ENCODE data around the gene SPOPL.
"Not testable (repeated sequence)": the region's sequence is repeated elsewhere in the genome, so short reads cannot be mapped to it uniquely, and the experiment has no call there.

SPOPL gene

DNA sequence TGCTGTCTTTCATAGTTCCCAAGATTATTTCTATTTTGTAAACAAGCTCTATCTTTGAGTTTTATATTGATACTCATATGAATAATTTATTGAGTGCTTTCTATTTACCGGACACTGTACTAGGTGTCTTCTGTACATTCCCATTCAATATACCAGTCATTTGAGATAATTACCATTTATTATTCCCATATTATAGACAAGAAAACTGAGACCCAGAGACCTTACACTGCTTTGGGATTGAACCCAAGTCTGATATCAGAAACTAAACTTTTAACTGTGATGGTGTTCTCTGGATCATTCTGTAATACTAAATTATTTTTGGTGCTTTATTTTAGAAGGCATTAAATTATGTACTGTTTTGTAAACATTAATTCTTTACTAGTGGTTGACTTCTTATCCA lies 17.3 kb downstream of the SPOPL start:
- no peak overlapping the region for H3K4me3 ChIP-seq (ENCODE audit: low read length)
- H3K27me3 ChIP-seq (ENCODE audit: insufficient read depth, low read length): no peaks in the 10 kb centered on the region
- no peaks in the 10 kb centered on the region for H3K36me3 ChIP-seq (ENCODE audit: insufficient read depth, low read length)
- peaks cover 3% of the 10 kb centered on the region for H3K9me3 ChIP-seq (ENCODE audit: low read length)
- H3K4me1 ChIP-seq (ENCODE audit: insufficient read depth, low read length): no peaks in the 10 kb centered on the region
- no peak overlapping the region for H2AFZ ChIP-seq (ENCODE audit: low read depth, low read length)

DNA sequence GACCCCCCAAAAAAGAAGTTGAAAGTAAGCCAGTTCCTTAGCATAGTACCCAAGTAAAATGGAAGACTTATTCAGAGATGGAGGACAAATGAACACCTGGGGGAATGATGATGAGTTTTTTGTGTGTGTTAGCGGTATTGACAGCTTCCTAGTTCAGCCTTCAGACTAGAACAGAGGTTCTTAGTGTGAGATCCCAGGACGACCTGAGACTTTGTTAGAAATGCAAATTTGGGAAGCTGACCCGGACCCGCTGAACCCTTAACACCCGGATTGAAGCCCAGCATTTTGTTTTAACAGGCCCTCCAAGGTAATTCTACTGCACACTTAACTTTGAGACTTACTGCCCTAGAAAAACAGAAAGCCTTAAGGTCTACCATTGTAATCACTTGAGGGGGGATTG lies 20.3 kb downstream of the SPOPL start:
- Histone ChIP-seq H3K9me3 (ENCODE audit: low read length) (peaks cover 11% of the 10 kb centered on the region), H3K27me3 (ENCODE audit: insufficient read depth, low read length) (no peaks in the 10 kb centered on the region), H2AFZ (ENCODE audit: low read depth, low read length) (no peak overlapping the region), H3K4me3 (ENCODE audit: low read length) (no peak overlapping the region), H3K4me1 (ENCODE audit: insufficient read depth, low read length) (no peaks in the 10 kb centered on the region), H3K36me3 (ENCODE audit: insufficient read depth, low read length) (peaks cover 3% of the 10 kb centered on the region)

DNA sequence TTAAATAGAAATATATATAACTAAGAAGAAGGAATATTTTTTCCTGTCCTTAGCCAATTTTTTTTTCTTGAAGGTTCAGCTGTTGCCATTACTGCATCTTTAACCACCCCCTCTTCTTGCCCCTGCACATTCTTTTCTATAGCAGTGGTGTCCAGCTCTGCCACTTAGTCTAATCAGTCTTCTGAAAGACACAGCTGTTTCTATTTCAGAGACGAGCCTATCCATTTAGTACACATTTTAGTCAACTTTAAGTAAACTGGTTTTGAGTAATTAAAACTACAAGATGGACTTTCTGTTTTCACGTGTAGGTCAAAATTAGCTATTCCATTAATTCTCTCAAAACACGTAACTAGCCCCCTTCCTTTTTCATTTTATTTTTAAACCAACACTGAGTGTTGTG lies 21.0 kb downstream of the SPOPL start:
- no peak overlapping the region for H2AFZ ChIP-seq (ENCODE audit: low read depth, low read length)
- H3K9me3 ChIP-seq (ENCODE audit: low read length): peaks cover 11% of the 10 kb centered on the region
- H3K36me3 ChIP-seq (ENCODE audit: insufficient read depth, low read length): peaks cover 3% of the 10 kb centered on the region
- H3K27me3 ChIP-seq (ENCODE audit: insufficient read depth, low read length): no peaks in the 10 kb centered on the region
- H3K4me3 ChIP-seq (ENCODE audit: low read length): no peak overlapping the region
- no peaks in the 10 kb centered on the region for H3K4me1 ChIP-seq (ENCODE audit: insufficient read depth, low read length)

DNA sequence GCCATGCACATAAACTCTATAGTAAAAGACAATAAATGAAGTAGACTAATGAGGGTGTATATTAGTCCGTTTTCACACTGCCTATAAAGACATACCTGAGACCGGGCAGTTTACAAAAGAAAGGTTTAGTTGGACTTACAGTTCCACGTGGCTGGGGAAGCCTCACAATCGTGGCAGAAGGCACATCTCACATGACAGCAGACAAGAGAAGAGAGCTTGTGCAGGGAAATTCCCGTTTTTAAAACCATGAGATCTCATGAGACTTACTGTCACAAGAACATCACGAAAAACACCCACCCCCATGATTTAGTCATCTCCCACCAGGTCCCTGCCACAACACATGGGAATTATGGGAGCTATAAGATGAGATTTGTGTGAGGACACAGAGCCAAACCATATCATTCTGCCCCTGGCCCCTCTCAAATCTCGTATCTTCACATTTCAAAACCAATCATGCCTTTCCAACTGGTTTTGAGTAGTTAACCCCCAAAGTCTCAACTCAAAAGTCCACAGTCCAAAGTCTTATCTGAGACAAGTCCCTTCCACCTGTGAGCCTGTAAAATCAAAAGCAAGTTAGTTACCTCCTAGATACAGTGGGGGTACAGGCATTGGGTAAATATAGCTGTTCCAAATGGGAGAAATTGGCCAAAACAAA lies 21.6 kb downstream of the SPOPL start:
- H3K4me1 ChIP-seq (ENCODE audit: insufficient read depth, low read length); H3K27me3 ChIP-seq (ENCODE audit: insufficient read depth, low read length); H3K4me3 ChIP-seq (ENCODE audit: low read length); H2AFZ ChIP-seq (ENCODE audit: low read depth, low read length); H3K36me3 ChIP-seq (ENCODE audit: insufficient read depth, low read length): not testable (repeated sequence)
- H3K9me3 ChIP-seq (ENCODE audit: low read length): peaks cover 11% of the 10 kb centered on the region

DNA sequence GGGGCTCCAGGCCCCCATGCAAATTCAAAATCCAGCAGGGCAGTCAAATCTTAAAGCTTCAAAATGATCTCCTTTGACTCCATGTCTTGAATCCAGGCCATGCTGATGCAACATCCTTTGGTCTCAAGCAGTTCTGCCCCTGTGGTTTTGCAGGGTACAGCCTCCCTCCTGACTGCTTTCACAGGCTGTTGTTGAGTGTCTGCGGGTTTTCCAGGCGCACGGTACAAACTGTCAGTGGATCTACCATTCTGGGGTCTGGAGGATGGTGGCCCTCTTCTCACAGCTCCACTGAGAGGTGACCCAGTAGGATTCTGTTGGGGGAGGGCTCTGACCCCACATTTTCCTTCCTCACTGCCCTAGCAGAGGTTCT lies 22.1 kb downstream of the SPOPL start:
- not testable (repeated sequence) for H3K36me3 ChIP-seq (ENCODE audit: insufficient read depth, low read length); H3K4me1 ChIP-seq (ENCODE audit: insufficient read depth, low read length); H2AFZ ChIP-seq (ENCODE audit: low read depth, low read length); H3K4me3 ChIP-seq (ENCODE audit: low read length); H3K27me3 ChIP-seq (ENCODE audit: insufficient read depth, low read length)
- peaks cover 11% of the 10 kb centered on the region for H3K9me3 ChIP-seq (ENCODE audit: low read length)

DNA sequence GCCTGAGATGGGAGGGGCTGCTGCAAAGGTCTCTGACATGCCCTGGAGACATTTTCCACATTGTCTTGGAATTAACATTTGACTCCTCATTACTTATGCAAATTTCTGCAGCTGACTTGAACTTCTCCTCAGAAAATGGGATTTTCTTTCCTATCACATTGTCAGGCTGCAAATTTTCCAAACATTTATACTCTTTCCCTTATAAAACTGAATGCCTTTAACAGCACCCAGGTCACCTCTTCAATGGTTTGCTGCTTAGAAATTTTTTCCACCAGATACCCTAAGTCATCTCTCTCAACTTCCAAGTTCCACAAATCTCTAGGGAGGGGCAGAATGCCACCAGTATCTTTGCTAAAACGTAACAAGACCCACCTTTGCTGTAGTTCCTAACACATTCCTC lies 22.8 kb downstream of the SPOPL start:
- peaks cover 11% of the 10 kb centered on the region for H3K9me3 ChIP-seq (ENCODE audit: low read length)
- H3K27me3 ChIP-seq (ENCODE audit: insufficient read depth, low read length); H3K36me3 ChIP-seq (ENCODE audit: insufficient read depth, low read length); H2AFZ ChIP-seq (ENCODE audit: low read depth, low read length); H3K4me1 ChIP-seq (ENCODE audit: insufficient read depth, low read length); H3K4me3 ChIP-seq (ENCODE audit: low read length): not testable (repeated sequence)

DNA sequence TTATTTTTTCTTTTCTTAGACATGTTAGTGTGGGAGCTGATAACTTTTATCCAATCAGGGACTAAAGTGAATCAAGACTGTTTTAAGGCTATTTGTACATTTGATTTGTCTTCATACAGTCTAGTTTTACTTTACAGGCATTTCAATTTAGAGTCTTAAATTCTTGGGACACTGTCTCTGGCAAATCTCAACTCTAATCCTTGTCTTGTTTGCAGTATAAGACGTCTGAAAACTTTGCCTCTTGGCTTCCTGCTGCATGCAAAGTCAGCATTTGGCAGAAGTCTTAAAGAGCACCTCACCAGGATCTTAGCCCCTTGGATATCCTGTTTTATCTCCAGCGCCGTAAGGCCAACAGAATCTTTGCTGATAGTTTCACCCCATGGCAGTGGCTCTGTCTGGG lies 30.3 kb downstream of the SPOPL start:
- Histone ChIP-seq H3K4me1 (ENCODE audit: insufficient read depth, low read length) (no peaks in the 10 kb centered on the region), H3K36me3 (ENCODE audit: insufficient read depth, low read length) (peaks cover 2% of the 10 kb centered on the region), H2AFZ (ENCODE audit: low read depth, low read length) (no peak overlapping the region), H3K4me3 (ENCODE audit: low read length) (no peak overlapping the region), H3K27me3 (ENCODE audit: insufficient read depth, low read length) (no peaks in the 10 kb centered on the region), H3K9me3 (ENCODE audit: low read length) (no peaks in the 10 kb centered on the region)

DNA sequence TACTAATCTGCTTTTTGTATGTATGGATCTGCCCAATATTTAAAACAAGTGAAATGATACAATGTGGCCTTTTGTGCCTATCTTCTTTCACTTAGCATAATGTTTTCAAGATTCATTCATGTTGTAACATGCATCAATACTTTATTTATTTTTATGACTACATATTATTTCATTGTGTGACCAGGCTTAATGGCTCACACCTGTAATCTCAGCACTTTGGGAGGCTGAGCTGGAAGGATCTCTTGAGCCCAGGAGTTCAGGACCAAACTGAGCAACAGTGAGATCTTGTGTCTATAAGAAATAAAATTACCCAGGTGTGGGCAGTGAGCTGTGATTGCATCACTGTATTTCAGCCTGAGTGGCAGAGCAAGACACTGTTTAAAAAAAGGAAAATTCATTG lies 33.2 kb downstream of the SPOPL start:
- H3K4me1 ChIP-seq (ENCODE audit: insufficient read depth, low read length): no peaks in the 10 kb centered on the region
- H3K36me3 ChIP-seq (ENCODE audit: insufficient read depth, low read length): peaks cover 4% of the 10 kb centered on the region
- H3K9me3 ChIP-seq (ENCODE audit: low read length): peaks cover 3% of the 10 kb centered on the region

DNA sequence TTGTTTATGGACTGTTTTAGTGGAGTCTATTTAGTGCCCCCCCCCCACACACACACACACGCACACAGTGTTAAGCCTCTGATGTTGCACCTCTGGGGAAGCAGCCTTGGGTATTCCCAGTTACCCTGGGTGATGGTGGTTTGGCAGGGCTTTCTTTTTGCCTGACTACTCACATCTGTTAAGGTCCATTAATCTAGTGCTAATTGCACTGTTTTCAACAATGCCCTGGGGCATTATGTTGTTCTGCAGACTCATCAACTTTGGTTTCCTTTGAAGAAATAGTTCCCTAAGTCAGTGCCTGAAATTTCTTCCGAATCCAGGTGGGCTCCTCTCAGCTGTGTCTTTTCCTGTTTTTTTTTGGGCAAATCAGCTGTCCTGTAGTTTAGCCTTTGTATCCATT lies 34.7 kb downstream of the SPOPL start:
- Histone ChIP-seq H3K36me3 (ENCODE audit: insufficient read depth, low read length) (peaks cover 4% of the 10 kb centered on the region), H3K4me1 (ENCODE audit: insufficient read depth, low read length) (no peaks in the 10 kb centered on the region), H3K9me3 (ENCODE audit: low read length) (peaks cover 3% of the 10 kb centered on the region), H2AFZ (ENCODE audit: low read depth, low read length) (no peak overlapping the region), H3K27me3 (ENCODE audit: insufficient read depth, low read length) (no peaks in the 10 kb centered on the region), H3K4me3 (ENCODE audit: low read length) (no peak overlapping the region)

More for the DNA sequence above, 33.2 kb downstream of the SPOPL start:
- Histone ChIP-seq H3K27me3 (ENCODE audit: insufficient read depth, low read length) (no peaks in the 10 kb centered on the region), H3K4me3 (ENCODE audit: low read length) (no peak overlapping the region), H2AFZ (ENCODE audit: low read depth, low read length) (no peak overlapping the region)

DNA sequence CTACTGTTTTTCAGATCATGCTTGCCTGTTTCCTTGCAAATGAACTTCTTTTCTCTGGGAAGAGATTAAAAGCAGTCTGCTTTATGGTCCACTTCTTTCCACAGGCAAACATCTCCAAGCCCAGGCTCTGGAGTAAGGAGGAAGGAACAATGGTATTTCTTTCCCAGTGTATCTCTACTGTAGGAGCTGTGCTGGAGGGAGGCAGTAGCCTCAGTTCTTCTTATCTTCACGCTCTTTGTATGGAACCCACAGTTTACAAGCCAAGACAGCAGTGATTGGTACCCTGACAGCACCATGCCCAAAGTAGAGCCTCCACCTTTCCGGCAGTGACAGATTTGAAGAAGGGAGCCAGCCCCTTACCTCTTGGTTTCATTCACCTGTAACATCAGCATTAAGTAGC lies 35.2 kb downstream of the SPOPL start:
- H3K4me3 ChIP-seq (ENCODE audit: low read length): no peak overlapping the region
- no peaks in the 10 kb centered on the region for H3K27me3 ChIP-seq (ENCODE audit: insufficient read depth, low read length)
- peaks cover 3% of the 10 kb centered on the region for H3K9me3 ChIP-seq (ENCODE audit: low read length)
- peaks cover 4% of the 10 kb centered on the region for H3K36me3 ChIP-seq (ENCODE audit: insufficient read depth, low read length)
- H2AFZ ChIP-seq (ENCODE audit: low read depth, low read length): no peak overlapping the region
- no peaks in the 10 kb centered on the region for H3K4me1 ChIP-seq (ENCODE audit: insufficient read depth, low read length)

DNA sequence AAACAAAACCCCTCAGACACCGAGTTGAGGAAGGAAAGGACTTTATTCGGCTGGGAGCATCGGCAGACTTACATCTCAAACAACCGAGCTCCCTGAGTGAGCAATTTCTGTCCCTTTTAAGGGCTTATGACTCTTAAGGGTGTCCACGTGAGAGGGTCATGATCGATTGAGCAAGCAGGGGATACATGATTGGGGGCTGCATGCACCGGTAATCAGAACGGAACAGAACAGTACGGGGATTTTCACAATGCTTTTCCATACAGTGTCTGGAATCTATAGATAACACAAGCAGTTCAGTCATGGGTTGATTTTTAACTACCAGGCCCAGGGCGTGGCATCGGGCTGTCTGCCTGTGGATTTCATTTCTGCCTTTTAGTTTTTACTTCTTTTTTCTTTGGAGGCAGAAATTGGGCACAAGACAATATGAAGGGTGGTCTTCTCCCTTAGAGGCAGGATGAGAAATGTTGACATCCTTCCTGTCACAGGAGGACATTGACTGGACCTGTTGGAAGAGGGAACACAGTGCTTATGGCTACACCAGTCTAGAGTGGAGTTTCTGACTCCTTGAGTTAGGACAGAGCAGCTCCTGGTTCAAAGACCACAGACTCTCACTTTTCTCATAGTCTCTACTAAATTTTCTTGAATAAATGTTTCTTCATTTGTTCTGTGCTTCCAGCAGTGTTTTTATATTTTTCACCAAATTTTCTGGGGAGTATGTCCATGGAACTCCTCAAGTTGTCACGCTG lies 35.8 kb downstream of the SPOPL start:
- H3K36me3 ChIP-seq (ENCODE audit: insufficient read depth, low read length): peaks cover 4% of the 10 kb centered on the region
- no peak overlapping the region for H2AFZ ChIP-seq (ENCODE audit: low read depth, low read length)
- peaks cover 3% of the 10 kb centered on the region for H3K9me3 ChIP-seq (ENCODE audit: low read length)
- no peak overlapping the region for H3K4me3 ChIP-seq (ENCODE audit: low read length)
- no peaks in the 10 kb centered on the region for H3K4me1 ChIP-seq (ENCODE audit: insufficient read depth, low read length)
- H3K27me3 ChIP-seq (ENCODE audit: insufficient read depth, low read length): no peaks in the 10 kb centered on the region

DNA sequence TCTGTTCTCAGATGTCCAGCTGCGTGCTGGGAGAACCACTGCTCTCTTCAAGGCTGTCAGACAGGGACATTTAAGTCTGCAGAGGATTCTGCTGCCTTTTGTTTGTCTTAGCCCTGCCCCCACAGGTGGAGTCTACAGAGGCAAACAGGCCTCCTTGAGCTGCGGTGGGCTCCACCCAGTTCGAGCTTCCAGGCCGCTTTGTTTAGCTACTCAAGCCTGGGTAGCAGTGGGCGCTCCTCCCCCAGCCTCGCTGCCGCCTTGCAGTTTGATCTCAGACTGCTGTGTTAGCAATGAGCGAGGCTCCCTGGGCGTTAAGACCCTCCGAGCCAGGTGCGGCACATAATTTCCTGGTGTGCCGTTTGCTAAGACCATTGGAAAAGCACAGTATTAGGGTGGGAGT lies 42.6 kb downstream of the SPOPL start:
- H3K9me3 ChIP-seq (ENCODE audit: low read length); H3K4me1 ChIP-seq (ENCODE audit: insufficient read depth, low read length); H2AFZ ChIP-seq (ENCODE audit: low read depth, low read length); H3K27me3 ChIP-seq (ENCODE audit: insufficient read depth, low read length); H3K4me3 ChIP-seq (ENCODE audit: low read length); H3K36me3 ChIP-seq (ENCODE audit: insufficient read depth, low read length): not testable (repeated sequence)

DNA sequence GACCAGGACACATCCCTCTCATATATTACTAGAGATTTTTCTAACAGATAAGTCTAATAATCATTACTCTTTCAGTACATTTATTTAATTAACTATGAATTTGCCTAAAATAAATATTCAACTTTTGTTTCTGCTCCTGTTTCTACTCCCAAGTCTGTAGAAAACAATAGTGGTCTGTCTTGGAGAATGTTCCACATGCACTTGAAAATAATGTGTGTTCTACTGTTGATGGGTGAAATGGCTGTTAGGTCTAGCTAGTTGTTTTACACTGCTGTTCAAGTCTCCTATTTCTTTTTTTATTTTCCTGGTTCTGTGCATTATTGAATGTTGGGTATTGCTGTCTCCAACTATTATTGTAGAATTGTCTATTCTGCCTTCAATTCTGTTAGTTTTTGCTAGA lies 47.2 kb downstream of the SPOPL start:
- Histone ChIP-seq H3K36me3 (ENCODE audit: insufficient read depth, low read length) (peaks cover 8% of the 10 kb centered on the region), H3K27me3 (ENCODE audit: insufficient read depth, low read length) (no peaks in the 10 kb centered on the region), H3K9me3 (ENCODE audit: low read length) (peaks cover 2% of the 10 kb centered on the region)

DNA sequence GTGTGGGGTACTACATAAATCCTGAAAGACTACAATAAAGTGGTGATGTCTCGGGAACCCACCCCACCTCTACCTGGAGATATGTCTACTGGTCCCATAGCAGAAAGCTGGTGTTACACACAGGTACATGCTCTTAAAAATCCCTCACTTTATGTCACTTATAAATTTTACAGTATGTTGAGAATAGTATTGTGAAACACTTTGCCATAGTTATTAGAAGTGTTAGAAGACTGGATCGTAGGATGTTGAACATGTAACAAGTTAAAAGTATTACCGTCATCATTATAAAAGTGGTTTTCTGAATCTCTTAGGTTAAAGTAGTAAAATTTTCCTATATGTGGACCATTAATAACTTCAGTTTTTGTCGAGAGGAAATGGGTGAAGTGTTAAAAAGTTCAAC lies 48.6 kb downstream of the SPOPL start:
- Histone ChIP-seq H3K27me3 (ENCODE audit: insufficient read depth, low read length) (no peaks in the 10 kb centered on the region), H3K36me3 (ENCODE audit: insufficient read depth, low read length) (peaks cover 17% of the 10 kb centered on the region), H2AFZ (ENCODE audit: low read depth, low read length) (no peak overlapping the region), H3K4me1 (ENCODE audit: insufficient read depth, low read length) (no peaks in the 10 kb centered on the region), H3K4me3 (ENCODE audit: low read length) (no peak overlapping the region), H3K9me3 (ENCODE audit: low read length) (peaks cover 2% of the 10 kb centered on the region)

More for the DNA sequence above, 47.2 kb downstream of the SPOPL start:
- Histone ChIP-seq H3K4me1 (ENCODE audit: insufficient read depth, low read length) (no peaks in the 10 kb centered on the region), H3K4me3 (ENCODE audit: low read length) (no peak overlapping the region), H2AFZ (ENCODE audit: low read depth, low read length) (no peak overlapping the region)
